Stomach smooth muscle (tissue), 2 donors: ENCODE measurements around the gene ASIC5.

ENCODE experiments used
- H3K27ac ChIP-seq: one replicate; pipeline ENCODE4 v1.7.0; 2013; ENCODE audit warnings: mild to moderate bottlenecking, low read length, inconsistent platforms
- H3K27me3 ChIP-seq, 2 donors: one replicate each; pipeline ENCODE4 v1.7.0; 2013; ENCODE audit warnings: low read length in 2 of 2; ENCODE audit not compliant: insufficient read depth in 2 of 2, control insufficient read depth in 1 of 2
- H3K36me3 ChIP-seq, 2 donors: one replicate each; pipeline ENCODE4 v1.7.0; 2013; ENCODE audit warnings: low read length in 2 of 2; ENCODE audit not compliant: control insufficient read depth in 2 of 2, insufficient read depth in 2 of 2
- H3K4me1 ChIP-seq: one replicate; pipeline ENCODE4 v1.7.0; 2013; ENCODE audit warnings: low read length; ENCODE audit not compliant: control insufficient read depth, insufficient read depth
- H3K4me3 ChIP-seq, 2 donors: one replicate each; pipeline ENCODE4 v1.7.0; 2013; ENCODE audit warnings: low read length in 2 of 2
- H3K9ac ChIP-seq, 2 donors: one replicate each; pipeline ENCODE4 v1.7.0; 2013; ENCODE audit warnings: low read length in 2 of 2, mild to moderate bottlenecking in 1 of 2
- H3K9me3 ChIP-seq, 2 donors: one replicate each; pipeline ENCODE4 v1.7.0; 2013; ENCODE audit warnings: low read length in 2 of 2; ENCODE audit not compliant: control insufficient read depth in 2 of 2
- donor health status: healthy.
- donor health status: Pancreatic carcinoma.

Gene ASIC5

GRCh38 chr4:155832664-155833063, 33.4 kb downstream of the ASIC5 start:
- H3K9ac ChIP-seq = no peak overlapping the region
- no peak overlapping the region for H3K4me3 ChIP-seq
- H3K4me1 ChIP-seq = no peaks in the 10 kb centered on the region
- H3K9me3 ChIP-seq = no peaks in the 10 kb centered on the region
- no peak overlapping the region for H3K27ac ChIP-seq
- H3K27me3 ChIP-seq = no peaks in the 10 kb centered on the region
- no peaks in the 10 kb centered on the region for H3K36me3 ChIP-seq

- H3K4me3 ChIP-seq = no peak overlapping the region
- no peaks in the 10 kb centered on the region for H3K9me3 ChIP-seq
- H3K9ac ChIP-seq = no peak overlapping the region
- H3K27ac ChIP-seq = no peak overlapping the region
- no peaks in the 10 kb centered on the region for H3K27me3 ChIP-seq
- H3K36me3 ChIP-seq = no peaks in the 10 kb centered on the region
- H3K4me1 ChIP-seq = no peaks in the 10 kb centered on the region
These were observed 37.4 kb downstream of the ASIC5 start for GRCh38 chr4:155828628-155829027.

GRCh38 chr4:155822572-155822971, 43.5 kb downstream of the ASIC5 start:
- H3K27me3 ChIP-seq = no peaks in the 10 kb centered on the region
- no peaks in the 10 kb centered on the region for H3K9me3 ChIP-seq
- no peak overlapping the region for H3K9ac ChIP-seq
- no peak overlapping the region for H3K4me3 ChIP-seq
- H3K36me3 ChIP-seq = no peaks in the 10 kb centered on the region
- no peak overlapping the region for H3K27ac ChIP-seq
- no peaks in the 10 kb centered on the region for H3K4me1 ChIP-seq

- no peak overlapping the region for H3K27ac ChIP-seq
- H3K4me1 ChIP-seq = no peaks in the 10 kb centered on the region
- no peaks in the 10 kb centered on the region for H3K36me3 ChIP-seq
- H3K9me3 ChIP-seq = no peaks in the 10 kb centered on the region
- H3K27me3 ChIP-seq = no peaks in the 10 kb centered on the region
- H3K4me3 ChIP-seq = no peak overlapping the region
- no peak overlapping the region for H3K9ac ChIP-seq
These were observed 45.1 kb downstream of the ASIC5 start for GRCh38 chr4:155820887-155821518.

GRCh38 chr4:155819066-155819465, 47.0 kb downstream of the ASIC5 start:
- Histone ChIP-seq H3K4me3 (no peak overlapping the region), H3K9ac (no peak overlapping the region), H3K36me3 (no peaks in the 10 kb centered on the region), H3K4me1 (no peaks in the 10 kb centered on the region), H3K27ac (no peak overlapping the region), H3K27me3 (no peaks in the 10 kb centered on the region), H3K9me3 (no peaks in the 10 kb centered on the region)

- Histone ChIP-seq H3K36me3 (no peaks in the 10 kb centered on the region), H3K9me3 (no peaks in the 10 kb centered on the region), H3K4me3 (no peak overlapping the region), H3K27ac (no peak overlapping the region), H3K9ac (no peak overlapping the region), H3K4me1 (no peaks in the 10 kb centered on the region), H3K27me3 (no peaks in the 10 kb centered on the region)
These were observed 47.4 kb downstream of the ASIC5 start for GRCh38 chr4:155818639-155819038.

- Histone ChIP-seq H3K36me3 (no peaks in the 10 kb centered on the region), H3K4me1 (no peaks in the 10 kb centered on the region), H3K9ac (no peak overlapping the region), H3K9me3 (no peaks in the 10 kb centered on the region), H3K27me3 (no peaks in the 10 kb centered on the region), H3K4me3 (no peak overlapping the region), H3K27ac (no peak overlapping the region)
These were observed 55.0 kb downstream of the ASIC5 start for GRCh38 chr4:155811083-155811482.

- Histone ChIP-seq H3K4me1 (no peaks in the 10 kb centered on the region), H3K27ac (no peak overlapping the region), H3K9me3 (no peaks in the 10 kb centered on the region), H3K4me3 (no peak overlapping the region), H3K27me3 (no peaks in the 10 kb centered on the region), H3K36me3 (peaks cover 3 to 7% of the 10 kb centered on the region in 2 donors), H3K9ac (no peak overlapping the region)
These were observed 56.2 kb downstream of the ASIC5 start for GRCh38 chr4:155809835-155810234.

GRCh38 chr4:155807021-155807420, 59.1 kb downstream of the ASIC5 start:
- Histone ChIP-seq H3K36me3 (peaks cover 7 to 12% of the 10 kb centered on the region in 2 donors), H3K9ac (no peak overlapping the region), H3K27me3 (no peaks in the 10 kb centered on the region), H3K9me3 (no peaks in the 10 kb centered on the region), H3K27ac (no peak overlapping the region), H3K4me3 (no peak overlapping the region), H3K4me1 (peaks cover 5% of the 10 kb centered on the region)

- no peaks in the 10 kb centered on the region for H3K27me3 ChIP-seq
- peak overlapping the region; percentile 46 for H3K27ac ChIP-seq
- H3K36me3 ChIP-seq = peaks cover 7 to 17% of the 10 kb centered on the region in 2 donors
- no peak overlapping the region for H3K9ac ChIP-seq
- H3K4me1 ChIP-seq = peaks cover 5% of the 10 kb centered on the region
- no peak overlapping the region for H3K4me3 ChIP-seq
- H3K9me3 ChIP-seq = no peaks in the 10 kb centered on the region
These were observed 61.1 kb downstream of the ASIC5 start for GRCh38 chr4:155805016-155805415.

GRCh38 chr4:155802190-155802959, 63.7 kb downstream of the ASIC5 start:
- H3K9ac ChIP-seq = peak overlapping the region in 1 of 2 donors; percentile 3
- peak overlapping the region; percentile 59 for H3K27ac ChIP-seq
- no peaks in the 10 kb centered on the region for H3K27me3 ChIP-seq

More at GRCh38 chr4:155802190-155802959, 63.7 kb downstream of the ASIC5 start:
- Histone ChIP-seq H3K4me1 (peaks cover 5% of the 10 kb centered on the region), H3K4me3 (peak overlapping the region in 1 of 2 donors; percentile 8), H3K36me3 (peaks cover 7 to 20% of the 10 kb centered on the region in 2 donors), H3K9me3 (no peaks in the 10 kb centered on the region)
